HG03354 (cell line): Measurements from ENCODE around the gene TMEM233.
A peak's percentile ranks its signal among the peaks of the same experiment; 100 is the strongest.
"Not testable (repeated sequence)": the region's sequence is repeated elsewhere in the genome, so short reads cannot be mapped to it uniquely, and the experiment has no call there.

Experiments used
- ATAC-seq: cut with Tn5 transposase; IDR thresholded peaks from one replicate; pipeline ENCODE4 v1.9.1; 2021; ENCODE audit warnings: mild to moderate bottlenecking; ENCODE audit not compliant: unreplicated experiment, poor library complexity, severe bottlenecking

TMEM233 gene

DNA sequence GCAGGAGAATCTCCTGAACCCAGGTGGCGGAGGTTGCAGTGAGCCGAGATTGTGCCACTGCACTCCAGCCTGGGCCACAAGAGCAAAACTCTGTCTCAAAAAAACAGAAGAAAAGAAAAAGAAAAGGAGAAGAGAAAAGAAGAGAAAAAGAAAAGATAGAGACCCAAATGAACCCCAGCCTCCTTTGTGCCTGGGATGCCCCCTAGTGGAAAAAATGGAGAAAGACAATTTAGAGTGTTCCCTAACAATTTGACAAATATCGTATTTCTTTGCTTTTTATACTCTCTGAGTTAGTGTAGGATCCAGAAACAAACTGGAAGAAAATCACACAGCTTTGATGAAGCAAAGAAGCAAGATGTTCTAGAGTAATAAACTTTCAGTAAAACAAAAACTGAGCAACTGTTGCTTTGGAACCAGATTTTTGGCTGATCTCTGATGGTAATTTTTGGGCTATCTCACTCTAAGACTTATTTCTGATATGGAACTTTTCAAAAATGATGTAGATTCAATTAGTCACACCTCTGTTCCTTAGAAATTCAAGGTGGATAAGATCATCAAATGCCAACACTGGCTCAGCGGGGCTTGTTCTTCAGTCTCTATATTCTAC is 55.7 kb downstream of the TMEM233 start:
- ATAC-seq, result no peak

DNA sequence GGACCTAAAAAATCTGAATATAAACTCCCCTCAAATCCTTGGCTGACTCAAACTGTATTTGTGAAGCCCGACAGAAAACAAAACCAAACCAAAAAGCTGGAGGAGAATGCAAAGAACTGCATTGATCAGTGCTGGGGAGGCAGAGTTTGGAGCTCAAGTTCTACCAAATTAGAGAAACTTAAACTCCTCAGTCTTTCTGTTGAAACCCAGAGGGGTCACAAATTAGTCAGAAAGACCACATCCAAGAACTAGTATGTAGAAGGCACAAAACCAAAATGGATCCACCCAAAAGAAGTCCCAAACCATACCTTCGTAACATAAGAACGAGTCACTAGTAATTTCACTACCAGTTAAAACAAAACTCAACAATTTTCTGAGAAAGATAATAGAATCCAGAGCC is 59.1 kb downstream of the TMEM233 start:
- ATAC-seq, result no peak

DNA sequence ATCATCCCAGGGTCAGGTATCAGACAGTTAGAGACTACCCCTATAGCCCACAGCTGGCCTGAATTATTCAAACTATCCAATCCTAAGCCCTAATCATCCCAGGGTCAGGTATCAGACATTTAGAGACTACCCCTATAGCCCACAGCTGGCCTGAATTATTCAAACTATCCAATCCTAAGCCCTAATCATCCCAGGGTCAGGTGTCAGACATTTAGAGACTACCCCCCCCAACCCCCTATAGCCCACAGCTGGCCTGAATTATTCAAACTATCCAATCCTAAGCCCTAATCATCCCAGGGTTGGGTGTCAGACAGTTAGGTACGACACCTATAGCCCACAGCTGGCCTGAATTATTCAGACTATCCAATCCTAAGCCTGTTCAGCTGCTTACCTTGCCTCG is 63.4 kb downstream of the TMEM233 start:
- ATAC-seq, result not testable (repeated sequence)

DNA sequence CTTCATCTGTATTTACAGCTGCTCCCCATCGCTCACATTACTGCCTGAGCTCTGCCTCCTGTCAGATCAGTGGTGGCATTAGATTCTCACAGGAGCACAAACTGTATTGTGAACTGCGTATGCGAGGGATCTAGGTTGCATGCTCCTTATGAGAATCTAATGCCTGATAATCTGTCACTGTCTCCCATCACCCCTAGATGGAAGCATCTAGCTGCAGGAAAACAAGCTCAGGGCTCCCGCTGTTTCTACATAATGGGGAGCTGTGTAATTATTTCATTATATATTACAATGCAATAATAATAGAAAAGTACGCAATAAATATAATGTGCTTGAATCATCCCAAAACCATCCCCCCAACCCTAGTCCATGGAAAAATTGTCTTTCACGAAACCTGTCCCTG is 64.6 kb downstream of the TMEM233 start:
- ATAC-seq, result not testable (repeated sequence)

DNA sequence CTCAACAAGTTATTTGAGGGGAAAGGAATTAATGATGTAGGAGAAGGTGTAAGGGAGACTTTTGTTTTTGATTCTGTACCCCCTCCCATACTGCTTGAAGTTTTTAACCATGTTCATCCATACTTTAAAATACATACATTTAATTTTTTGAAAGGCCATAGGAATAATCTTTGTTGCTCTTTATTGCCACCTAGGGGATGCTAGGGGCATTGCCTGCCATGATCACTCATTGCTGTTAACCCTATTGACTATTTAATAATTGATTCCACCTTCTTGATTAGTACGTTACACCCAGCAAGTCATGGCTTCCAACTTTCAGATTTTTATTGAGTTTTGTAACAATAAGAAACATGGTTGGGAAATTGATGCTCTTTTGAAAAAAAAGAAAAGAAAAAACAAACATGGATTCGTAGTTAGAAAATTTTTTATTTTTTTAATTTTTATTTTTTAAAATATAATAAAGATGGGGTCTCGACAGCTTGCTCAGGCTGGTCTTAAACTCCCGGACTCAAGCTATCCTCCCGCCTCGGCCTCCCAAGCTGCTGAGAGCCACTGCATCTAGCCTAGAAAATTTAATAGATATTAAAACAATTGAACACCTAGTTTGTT is 65.8 kb downstream of the TMEM233 start:
- peak; percentile 75 for ATAC-seq

DNA sequence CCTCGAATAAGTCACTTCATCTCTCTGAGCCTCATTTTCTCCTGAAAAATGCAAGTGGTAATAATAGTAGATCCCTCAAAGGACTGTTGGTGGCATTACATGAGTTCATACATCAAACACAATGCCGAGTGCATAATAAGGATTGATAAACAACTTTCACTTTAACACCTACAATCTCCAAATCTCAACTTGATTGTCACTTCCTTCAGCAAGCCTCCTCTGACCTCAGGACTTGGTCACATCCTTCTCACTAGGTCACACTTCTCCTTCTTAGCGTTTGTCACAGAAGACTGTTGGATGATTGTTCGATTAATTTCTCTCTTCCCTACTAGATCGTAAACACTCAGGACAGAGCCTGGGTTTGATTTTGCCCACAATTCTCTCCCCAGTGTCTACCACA is 66.5 kb downstream of the TMEM233 start:
- no peak for ATAC-seq

DNA sequence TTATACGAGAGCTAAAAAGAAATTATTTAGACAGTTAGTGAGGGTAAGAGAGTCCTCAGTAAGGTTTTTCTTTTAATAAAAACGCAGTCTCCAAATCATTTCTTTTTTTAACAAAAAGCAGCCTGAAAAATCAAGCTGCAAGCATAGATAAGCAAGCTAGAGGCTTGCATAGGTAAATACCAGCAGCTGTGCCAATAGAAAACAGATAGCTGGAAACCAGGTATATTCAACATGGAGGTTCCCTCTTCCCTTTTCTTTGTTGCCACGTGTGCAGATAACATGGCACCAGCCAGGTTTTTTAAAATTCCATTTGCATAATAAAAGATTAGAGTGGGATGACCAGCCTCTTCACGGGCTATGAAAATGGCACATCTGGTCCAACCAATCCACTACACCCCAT is 68.3 kb downstream of the TMEM233 start:
- no peak for ATAC-seq

DNA sequence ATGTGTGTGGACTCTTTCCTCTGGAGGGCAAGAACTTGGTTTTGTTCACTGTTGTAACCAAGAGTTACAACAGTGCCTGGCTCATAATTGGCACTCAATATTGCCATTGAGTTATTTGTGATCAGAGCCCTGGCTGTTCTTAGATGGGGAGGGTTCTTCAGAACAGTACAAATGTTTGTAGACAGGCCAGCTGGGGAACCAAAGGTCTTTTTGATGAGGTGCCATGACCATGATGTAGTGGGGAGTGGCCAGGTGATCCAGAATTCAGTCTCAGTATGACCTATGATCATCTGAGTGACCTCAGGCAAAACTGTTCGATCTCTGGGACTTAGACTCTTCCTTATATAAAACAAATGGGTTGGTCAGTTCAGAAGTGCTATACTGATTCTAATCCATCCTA is 71.1 kb downstream of the TMEM233 start:
- no peak for ATAC-seq

DNA sequence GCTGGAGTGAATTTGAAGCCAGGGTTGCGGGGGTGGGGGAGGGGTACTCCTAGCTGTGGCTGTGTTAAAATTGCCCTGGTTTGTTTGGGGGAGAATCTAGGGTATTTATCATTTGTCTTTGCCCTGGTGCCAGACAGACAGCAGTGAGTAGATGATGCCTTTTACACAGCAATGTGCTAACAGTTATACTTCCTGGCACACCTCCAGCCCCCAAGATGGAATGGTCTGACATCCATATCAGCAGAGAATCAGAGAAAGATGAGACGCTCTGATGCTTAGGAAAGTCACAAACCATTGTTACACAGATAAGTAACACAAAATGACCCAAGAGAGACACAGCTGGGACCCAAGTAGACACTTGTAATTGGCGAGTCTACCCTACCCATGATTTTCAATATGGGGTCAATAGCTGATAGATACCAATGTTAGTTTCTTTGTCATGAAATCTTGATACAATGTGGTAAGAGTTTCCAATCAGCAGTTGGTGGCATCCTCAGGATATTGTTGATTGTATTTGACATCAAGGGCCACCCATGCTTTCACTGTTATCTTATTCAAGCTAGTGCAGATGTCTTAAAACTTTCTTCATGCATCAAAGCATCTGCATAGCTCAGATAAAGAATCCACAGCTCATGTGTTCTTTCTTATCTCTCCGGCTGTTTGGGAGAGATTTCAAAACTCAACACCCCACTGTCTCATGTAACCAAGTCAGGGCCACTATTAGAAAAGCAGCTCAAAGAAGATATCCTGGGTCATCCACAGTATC is 71.8 kb downstream of the TMEM233 start:
- no peak for ATAC-seq

DNA sequence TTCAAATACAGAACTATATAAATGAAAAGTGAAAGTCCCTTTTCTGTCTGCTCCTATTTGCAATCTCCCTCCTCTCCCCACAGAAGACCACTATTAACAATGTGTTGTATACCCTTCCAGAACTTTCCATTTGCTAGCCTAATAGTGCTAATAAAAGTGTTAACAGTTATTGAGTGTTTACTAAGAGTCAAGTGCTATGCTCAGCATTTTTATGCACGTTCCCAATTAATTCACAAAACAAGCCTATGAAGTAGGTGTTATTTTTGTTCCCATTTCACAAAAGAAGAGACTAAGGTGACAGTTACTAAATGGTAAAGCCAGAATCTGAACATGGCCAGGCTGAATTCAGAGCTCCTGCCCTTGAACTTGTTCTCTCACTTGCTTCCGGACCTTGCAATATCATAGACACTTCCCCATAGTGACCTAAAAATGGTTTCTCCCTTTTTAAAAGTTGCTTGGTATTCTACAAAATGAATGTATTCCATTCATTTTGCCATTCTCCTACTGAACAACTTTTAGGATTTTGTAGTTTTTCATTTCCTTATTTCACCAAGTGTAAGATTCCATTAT is 72.7 kb downstream of the TMEM233 start:
- no peak for ATAC-seq

DNA sequence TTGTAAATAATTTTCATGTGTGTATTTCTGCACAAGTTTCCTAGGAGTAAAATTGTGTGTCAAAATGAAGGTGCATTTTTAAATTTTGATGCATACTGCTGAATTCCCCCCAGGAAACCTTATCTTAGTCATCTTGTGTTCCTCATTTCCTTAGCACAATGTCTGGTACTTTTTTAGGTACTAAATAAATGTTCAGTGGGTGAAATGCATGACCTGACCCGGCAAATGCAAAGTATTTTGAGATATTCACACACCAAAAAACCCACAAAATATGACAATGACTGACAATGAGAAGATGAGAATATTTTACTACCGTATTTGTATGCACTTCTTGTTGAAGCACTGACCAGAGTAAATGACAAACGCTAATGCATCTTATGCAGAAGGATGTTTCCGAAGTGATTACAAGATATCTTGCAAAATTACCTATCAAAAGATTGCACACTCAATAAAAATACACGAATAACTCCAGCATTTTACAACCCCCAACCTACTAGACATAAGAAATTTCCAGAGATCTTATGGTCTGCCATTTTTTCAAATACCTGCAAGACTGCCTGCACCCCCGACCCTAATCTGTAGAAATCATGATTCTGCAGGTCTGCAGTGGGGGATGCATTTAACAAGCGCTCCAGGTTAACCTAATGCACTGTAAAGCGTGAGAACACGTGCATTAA is 73.5 kb downstream of the TMEM233 start:
- ATAC-seq, result peak; percentile 23

DNA sequence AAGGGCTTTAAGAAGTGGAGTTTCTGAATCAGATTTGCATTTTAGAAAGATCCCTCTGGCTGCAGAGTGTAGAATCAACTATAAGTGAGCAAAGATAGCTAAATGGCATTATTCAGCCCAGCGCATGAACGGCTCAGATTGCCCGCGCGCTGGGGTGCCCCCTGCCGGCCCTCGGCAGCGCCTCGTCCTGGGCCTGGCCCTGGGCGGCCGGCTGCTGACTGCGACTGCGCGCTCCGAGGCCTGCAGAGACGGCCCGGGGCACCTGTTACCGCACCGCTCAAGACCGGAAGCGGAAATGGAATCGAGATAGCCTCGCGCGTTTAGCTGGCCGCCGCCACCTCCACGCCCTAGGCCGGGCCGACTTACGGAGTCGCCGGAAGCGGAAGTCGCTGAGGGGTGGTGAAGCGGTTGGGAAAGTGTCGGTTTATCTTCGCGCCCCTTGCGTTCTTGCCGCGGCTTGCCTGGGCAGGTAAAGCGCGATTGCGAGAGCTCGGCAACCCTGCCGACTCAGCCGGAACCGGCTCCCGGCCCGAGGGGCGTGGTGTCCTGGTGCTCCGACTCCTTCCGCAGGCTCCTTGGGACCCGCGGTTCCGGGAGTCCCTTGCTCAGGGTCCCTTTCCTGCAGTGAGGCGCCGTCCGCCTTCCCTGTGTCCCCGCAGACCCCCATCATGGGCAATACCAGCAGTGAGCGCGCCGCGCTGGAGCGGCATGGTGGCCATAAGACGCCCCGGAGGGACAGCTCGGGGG is 74.2 kb downstream of the TMEM233 start, which contains the start of gene PRKAB1:
PRKAB1 (plus strand) TSS at position 557 of the 747 bp plus-strand sequence; CDS start at position 669, 112 bp downstream.
- peak; percentile 96 for ATAC-seq

DNA sequence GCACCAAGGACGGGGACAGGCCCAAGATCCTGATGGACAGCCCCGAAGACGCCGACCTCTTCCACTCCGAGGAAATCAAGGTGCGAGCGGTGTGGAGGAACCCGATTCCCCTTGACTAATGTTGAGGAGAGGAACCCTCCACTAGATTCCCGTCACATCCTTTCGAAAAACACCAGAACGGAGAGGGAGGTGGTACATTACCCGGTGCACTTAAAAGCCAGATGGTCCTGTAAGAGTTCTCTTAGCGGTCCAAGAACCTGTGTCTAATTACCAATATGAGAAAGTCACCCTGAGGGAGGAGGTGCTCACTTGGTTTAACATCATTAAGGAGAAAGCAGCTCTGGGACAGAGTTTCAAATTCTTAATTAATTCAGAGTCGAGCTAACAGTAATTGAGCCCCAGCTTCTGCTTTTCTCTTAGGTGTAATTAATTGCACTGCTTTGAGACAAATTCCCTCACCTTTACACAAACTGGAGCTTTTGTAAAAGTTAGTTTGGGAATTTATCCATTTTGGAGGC is 74.8 kb downstream of the TMEM233 start:
- ATAC-seq, result no peak

DNA sequence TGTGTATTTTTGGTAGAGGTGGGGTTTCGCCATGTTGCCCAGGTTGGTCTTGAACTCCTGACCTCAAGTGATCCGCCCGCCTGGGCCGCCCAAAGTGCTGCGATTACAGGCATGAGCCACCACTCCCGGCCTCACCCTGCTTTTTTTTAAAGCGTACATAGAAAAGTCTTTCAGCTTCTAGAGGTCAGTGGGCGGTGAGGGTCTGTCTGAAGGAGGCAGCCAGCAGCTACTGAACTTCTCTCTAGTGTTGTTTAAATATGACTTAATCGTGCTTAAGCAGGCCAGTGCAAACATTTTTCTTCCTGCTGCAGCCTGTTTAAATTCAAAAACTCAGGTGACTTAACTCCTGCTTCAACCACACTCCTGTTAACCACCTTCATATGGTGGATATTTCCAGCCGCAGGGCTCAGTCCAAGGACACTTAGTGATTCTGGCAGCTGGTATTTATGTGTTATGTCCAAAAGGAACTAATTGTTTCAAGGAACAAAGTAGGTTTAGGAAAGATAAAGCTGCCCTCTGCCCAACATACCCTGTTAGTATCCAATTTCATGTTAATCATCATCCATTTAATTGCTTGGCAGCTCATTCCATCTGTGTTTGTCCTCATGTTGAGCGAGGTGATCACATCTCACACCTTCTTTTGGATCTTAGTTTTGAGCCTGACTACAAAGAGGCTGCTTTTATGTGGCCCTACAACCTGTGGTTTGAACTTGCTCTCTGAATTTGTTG is 76.3 kb downstream of the TMEM233 start:
- no peak for ATAC-seq

DNA sequence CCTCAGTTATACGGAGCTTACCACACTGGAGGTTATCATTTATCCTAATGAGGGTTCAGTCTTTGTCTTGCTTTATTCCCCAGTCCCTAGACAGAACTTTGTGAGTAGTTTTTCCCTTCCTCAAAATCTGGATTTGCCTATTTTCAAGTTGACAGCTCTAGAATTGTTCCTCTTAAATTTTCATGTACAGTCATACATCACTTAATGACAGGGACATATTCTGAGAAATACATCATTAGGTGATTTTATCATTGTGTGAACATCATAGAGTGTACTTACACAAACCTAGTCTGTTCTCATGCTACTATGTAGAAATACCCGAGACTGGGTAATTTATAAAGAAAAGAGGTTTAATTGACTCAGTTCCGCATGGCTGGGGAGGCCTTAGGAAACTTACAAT is 77.5 kb downstream of the TMEM233 start:
- ATAC-seq, result no peak

DNA sequence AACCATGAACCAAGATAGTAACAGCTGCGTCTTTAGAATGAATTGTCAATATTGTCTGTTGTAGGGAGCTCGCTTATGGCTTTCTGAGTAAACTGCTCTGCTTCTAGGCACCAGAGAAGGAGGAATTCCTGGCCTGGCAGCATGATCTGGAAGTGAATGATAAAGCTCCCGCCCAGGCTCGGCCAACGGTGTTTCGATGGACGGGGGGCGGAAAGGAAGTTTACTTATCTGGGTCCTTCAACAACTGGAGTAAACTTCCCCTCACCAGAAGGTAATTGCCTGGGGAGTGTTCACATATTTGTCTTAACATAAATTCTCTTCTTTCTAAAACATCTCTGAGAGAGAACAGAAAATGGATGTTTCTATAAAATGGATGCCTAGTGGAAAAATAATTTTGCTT is 78.6 kb downstream of the TMEM233 start:
- no peak for ATAC-seq

DNA sequence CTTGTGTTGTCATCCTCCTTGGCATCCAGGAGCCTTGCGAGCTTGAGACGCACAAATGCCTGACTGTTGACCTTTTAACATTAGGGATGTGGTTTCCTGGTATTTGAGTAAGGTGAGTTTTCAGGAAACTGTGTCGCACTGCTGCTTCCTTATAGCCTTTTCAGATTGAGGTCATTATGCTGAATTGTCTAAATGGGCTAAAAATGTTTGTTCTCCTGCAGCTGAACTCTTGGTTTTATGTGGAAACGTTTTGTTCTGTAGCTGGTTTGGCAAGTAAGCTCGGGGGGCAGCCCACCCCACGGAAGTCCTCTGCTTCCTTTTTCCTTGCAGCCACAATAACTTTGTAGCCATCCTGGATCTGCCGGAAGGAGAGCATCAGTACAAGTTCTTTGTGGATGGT is 80.1 kb downstream of the TMEM233 start:
- no peak for ATAC-seq

DNA sequence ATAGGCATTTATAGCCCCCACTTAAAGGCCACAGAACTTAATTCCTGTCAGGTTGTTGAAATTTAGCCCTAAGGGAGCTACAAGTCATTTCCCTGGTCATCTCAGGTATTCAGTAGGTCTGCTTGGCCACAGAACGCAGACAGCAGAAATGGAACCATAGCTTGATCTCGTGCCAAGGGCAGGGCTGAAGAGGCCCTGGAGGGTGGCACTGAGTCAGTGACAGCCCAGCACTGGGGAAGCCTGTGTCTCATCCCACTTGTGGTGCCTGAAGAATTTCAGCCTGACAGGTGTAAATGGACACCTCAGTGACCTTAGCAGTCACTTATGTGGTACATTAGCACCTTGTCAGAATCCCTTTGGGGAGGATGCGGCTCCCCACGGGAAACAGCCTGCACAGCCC is 81.0 kb downstream of the TMEM233 start:
- no peak for ATAC-seq

DNA sequence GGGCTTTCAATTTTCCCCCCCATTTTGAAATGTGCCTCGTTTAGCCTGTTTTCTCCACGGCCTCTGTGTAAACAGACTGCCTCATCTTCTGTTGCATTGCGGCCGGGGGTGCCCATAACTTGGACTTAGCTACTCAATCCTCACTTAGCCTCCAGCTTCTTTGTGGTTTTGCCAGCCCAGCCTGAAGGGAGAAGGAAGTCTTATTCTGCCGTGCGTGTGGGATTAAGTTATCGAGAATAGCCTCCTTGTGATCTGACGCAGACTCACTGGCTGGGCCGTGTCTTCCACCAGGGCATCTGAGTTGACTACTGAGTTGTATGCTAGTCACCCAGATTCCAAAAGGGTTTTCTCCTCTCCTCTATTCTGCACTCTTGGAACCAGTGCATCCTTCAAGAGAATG is 82.4 kb downstream of the TMEM233 start:
- no peak for ATAC-seq
